Heart left ventricle (tissue), 13 donors: ENCODE measurements around the gene FLNA.
A peak's percentile ranks its signal among the peaks of the same experiment; 100 is the strongest.

Experiments used
- CTCF ChIP-seq, 12 donors: fragments of 200-600 bp; sonication (generic) in 4 of 12; IDR thresholded peaks; one replicate each; pipeline versions ENCODE4 v1.5.0 to v1.8.0; 2018 to 2022; ENCODE audit warnings: antibody characterized with exemption in 12 of 12, mild to moderate bottlenecking in 5 of 12
- POLR2A ChIP-seq, 2 donors: fragments of 450-650 bp; IDR thresholded peaks; one replicate each; pipeline ENCODE4 v1.6.1; 2017; ENCODE audit warnings: antibody characterized with exemption in 2 of 2, mild to moderate bottlenecking in 2 of 2, moderate library complexity in 2 of 2
- donor health status: ischemic (EF 13 %, LVEDD 7.1; RV severe dilation, severe dysfunction).
- donor health status: DM: no; HTN: yes; CAD: no.
- donor health status: DM: no; HTN: no; CAD: no.
- donor health status: ischemic (EF 25% LVEDD 6.9; RV normal size, moderate dysfunction).
- donor health status: ischemic (EF 25% LVEDD 5.7; RV mildly dilated, moderate dysfunction).
- donor health status: ischemic (EF 35%, LVEDD 5.7; RV mildly dilated, moderate dysfunction).
- donor health status: nonischemic (EF 11% LVEDD 7.7; RV severe dilation, severe dysfunction).
- donor health status: DM: yes; HTN: yes; CAD: no.
- donor health status: PGD.
- donor health status: ischemic (EF 29% LVEDD 5.4; RV normal size, mild dysfunction).
- donor health status: nonischemic (EF 23%, LVEDD 6.1; RV moderate dilation, normal function).

- TF ChIP-seq POLR2A (IDR thresholded peaks at IDR 0.05): no peak
- TF ChIP-seq CTCF (IDR thresholded peaks at IDR 0.05): peak; percentile 22 to 61 (median 36)
Measured at GRCh38 chrX:154317391-154317995, 56.9 kb downstream of the FLNA start.
